HG03521 (cell line): ENCODE results near the gene RABL6.
"Not testable (repeated sequence)": the region's sequence is repeated elsewhere in the genome, so short reads cannot be mapped to it uniquely, and the experiment has no call there.

Source experiments
- ATAC-seq: cut with Tn5 transposase; IDR thresholded peaks from one replicate; pipeline ENCODE4 v1.9.1; 2021; ENCODE audit warnings: mild to moderate bottlenecking, moderate library complexity; ENCODE audit not compliant: unreplicated experiment

RABL6 gene

GRCh38 chr9:136832581-136832980 lies 24.8 kb downstream of the RABL6 start:
- no peak for ATAC-seq

DNA sequence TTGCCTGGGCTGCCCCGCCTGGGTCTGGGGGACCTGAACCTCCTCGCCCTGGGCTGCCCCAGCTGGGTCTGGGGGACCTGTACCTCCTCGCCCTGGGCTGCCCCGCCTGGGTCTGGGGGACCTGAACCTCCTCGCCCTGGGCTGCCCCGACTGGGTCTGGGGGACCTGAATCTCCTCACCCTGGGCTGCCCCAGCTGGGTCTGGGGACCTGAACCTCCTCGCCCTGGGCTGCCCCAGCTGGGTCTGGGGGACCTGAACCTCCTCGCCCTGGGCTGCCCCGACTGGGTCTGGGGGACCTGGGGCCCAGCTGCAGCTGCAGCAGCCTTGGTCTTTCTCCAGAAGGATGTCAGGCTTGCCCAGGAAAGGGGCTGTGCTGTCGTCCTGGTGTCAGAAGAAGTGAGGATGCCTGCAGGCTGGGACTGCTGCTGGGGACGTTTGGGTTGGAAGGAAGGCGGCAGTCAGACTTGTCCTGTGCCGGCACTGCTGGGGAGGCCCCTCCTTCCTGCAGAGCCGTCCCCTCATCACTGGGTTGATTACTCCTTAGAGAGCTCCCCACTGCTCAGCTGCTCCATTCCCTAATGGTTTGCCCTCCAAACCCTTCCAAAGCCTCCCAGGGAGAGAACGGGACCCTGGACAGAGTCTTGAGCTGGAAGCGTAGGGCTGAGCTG lies 25.8 kb downstream of the RABL6 start:
- ATAC-seq: not testable (repeated sequence)

- ATAC-seq: no peak
These were observed 27.6 kb downstream of the RABL6 start for GRCh38 chr9:136835162-136835931.

DNA sequence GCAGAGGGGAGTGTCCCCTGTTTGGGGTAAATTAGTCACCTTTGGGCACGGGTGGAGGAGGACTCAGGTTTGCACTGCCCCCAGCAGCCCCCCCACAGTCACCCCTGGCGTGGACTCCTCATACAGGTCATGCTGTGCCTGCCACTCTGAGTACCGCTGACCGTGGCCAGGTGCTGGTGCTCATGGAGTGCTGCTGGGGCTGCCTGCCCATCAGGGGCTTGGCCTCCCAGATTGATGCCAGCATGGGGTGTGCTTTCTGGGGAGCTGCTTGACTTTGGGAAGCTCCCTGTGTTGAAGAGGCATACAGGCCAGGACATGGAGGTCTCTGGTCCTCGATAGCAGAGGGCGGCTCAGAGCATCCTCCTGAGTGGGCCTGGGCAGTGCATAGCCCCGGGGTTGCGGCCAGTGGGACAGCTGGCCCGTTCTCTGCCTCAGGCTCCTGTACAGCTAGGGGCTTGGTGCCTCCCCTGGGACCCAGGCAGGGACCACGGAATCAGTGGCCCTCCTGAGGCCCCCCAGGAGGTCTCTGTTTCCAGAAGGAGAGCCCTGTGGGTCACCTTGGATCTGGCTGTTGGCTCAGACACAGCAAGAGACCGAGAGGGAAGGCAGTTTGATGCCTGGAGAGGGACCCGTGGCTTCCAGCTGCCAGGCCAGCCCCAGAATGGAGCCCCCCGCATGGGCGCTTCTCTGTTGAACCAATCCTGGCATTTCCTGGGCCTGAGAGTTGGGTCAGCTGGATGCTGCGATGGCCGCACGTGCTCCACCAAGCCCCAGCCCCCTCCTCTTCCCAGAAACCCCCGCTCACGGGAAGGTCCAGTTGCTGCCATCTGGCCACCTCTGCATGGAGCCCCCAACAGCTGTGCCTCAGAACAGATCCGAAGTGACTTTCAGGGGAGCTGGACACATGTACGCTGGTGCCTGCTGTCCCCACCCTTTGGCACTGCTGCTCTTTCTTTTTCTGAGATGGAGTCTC lies 28.5 kb downstream of the RABL6 start:
- ATAC-seq: no peak

GRCh38 chr9:136837146-136837855 lies 29.6 kb downstream of the RABL6 start:
- ATAC-seq: no peak

GRCh38 chr9:136837856-136838277 lies 30.1 kb downstream of the RABL6 start:
- ATAC-seq: not testable (repeated sequence)

GRCh38 chr9:136838314-136839228 lies 30.8 kb downstream of the RABL6 start:
- ATAC-seq: no peak

- no peak for ATAC-seq
These were observed 31.7 kb downstream of the RABL6 start for GRCh38 chr9:136839229-136840139.

DNA sequence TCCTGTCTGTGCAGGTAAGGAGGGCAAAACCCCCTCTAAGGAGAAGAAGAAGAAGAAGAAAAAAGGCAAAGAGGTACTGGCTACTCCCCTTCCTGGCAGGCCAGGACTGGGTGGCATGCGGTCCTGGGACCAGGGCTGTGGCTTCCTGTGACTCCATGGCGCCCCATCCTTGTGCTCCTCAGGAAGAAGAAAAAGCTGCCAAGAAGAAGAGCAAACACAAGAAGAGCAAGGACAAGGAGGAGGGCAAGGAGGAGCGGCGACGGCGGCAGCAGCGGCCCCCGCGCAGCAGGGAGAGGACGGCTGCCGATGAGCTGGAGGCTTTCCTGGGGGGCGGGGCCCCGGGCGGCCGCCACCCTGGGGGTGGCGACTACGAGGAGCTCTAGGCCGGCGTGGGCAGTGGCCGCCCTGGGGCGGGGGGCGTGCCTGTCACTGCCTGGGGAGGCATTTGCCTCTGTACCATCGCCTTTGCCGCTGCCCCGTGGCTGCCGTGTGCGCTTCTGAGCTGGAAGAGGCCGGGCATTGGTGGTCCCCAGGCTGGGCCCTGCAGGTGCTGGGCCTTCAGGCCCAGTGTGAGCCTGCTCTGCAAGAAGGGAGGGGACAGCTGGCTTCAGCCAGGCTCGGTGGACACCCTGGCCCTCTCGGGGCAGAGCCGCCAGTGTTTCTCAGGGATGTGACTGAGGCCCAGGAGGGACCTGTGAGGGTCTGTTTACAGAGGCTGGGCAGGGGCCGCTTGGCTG lies 32.6 kb downstream of the RABL6 start:
- no peak for ATAC-seq

- no peak for ATAC-seq
These were observed 33.3 kb downstream of the RABL6 start for GRCh38 chr9:136840877-136841645.

DNA sequence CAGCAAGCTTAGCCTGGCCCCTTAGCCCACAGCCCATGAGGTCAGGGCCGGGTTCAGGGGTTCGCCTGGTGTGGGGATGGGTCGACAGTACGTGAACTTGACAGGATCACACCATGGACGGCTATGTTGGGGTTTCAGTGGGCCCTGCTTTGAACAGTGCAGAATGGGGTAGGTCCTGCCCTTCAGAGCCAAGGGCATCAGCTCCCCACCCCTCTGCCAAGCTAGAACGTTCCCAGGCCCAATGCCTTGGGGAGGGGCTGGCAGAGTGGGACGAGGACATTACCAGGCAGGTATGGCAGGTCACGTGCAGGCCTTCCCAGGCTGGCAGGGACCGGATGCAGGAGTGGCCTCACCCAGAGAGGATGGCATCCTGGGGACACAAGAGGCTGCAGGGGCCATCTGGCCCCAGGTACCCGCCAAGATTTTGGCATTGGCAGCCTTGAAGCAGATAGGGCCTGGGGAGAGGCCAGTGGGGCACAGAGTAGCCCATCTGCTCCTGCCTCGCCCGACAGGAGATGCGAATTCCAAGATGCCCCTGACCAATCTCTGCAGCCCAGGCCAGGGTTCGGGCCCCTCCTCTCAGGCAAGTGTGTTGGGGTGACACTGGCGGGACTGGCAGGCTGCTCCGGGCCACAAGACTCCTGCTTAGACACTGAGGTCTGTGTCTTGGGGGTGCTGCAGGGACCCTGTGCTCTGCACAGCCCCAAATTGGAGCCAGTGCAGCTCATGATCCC lies 34.1 kb downstream of the RABL6 start:
- not testable (repeated sequence) for ATAC-seq

DNA sequence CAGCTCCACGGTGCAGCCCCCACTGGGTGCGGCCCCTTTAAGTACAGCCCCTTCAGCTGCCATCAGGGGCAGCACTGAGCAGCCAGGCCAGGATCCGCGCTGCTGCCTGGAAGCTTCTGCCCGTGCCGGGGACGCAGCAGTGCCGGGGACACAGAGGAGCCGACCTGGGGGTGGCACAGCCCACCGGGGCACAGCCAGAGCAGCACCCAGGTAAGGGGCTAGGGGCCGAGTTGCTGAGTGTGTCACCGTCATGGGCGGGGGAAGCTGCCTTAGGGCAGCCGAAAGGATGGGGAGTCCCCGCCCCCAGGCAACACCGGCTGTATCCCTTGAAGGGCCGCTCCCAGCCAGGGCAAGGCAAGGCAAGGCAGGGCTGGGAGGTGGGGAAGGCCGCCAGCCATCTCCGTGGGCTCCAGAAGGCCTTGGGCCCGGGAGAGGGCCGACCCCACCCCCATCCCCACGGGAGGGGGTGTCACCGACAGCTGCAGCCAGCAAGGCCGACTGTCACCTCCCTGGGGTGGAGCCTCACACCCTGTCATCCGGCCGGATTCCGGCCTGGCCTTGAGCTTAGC lies 34.7 kb downstream of the RABL6 start, which contains the start of gene AJM1:
Gene AJM1, plus strand, starts transcription at position 99 of the 569 bp plus-strand sequence. CDS start 1,937 bp downstream, outside the sequence.
- peak; percentile 66 for ATAC-seq

DNA sequence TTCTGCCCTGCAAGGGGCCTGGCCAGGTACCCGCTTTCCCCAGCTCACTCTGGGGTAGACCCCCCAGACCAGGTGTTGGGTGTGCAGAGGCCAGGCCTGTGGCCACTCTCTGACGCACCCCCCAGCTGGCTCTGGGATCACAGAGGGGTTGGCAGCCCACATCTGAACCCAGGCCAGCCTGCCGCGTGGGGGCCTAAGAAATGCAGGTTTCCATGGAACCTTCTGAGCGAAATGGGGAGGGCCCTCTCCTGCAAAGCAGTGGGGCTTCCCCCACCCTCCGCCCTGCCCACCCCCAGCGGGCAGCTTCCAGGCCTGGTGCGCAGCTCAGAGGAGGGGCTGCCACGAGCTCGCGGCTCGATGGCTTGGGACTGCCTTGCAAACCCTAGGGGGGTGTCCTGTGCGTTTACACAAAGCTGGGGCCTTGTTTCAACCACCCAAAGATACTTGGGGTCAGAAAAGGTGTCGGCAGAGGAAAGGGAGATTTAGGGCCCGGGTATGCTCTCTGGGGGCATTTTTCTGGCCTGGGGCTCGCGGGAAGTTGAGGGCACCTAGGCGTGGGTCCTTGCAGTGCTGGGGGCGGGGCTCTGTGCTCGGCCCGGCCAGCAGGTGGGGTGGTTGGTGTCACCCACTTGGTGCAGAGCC lies 35.5 kb downstream of the RABL6 start:
- not testable (repeated sequence) for ATAC-seq

DNA sequence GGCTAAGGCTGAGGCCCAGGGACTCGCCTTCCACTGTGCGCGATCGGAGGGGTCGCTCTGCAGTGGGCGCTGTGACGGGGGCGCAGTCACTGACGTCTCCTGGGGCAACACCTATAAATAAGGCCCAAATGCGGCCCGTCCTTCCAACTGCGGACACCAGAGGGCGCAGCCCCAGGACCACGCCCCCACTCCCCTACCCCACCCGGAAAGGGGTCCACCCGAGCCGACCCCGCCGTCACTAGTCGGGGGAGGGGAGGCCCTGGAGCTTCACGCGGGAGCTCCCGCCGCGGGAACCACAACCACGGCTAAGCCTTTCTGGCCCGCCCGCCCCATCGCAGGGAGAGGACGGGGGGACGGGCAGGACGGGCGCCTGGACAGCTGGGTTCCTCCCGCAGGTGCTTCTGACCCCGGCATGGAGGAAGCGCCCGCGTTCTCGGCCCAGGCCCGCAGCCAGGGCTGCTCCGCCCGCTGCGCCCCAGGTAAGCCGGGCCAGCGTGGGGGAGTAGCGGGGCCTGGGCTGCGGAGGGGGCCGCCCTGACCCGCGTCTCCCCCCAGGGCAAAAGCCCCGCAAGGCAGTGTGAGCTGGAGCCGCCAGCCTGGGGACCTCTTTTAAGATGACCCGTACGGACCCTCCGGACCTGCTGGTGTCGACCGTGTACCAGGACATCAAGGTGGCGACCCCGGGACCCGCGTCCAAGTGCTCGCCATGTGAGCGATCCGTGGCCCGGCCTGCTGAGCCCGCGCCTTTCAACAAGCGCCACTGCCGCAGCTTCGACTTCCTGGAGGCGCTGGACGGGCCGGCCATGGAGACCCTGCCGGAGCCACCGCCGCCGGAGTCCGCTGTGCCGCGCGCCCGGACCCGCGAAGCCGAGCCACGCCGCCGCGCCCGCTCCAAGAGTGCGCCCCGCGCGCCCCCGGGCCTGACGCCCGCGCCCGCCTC lies 36.3 kb downstream of the RABL6 start:
- ATAC-seq: not testable (repeated sequence)
